HL-60/S4 treated with retinoic acid at 250 ng/mL for 4 days and 3 days (cell line): Measurements from ENCODE around the gene DOP1A.

Source experiments
- in situ Hi-C: fragments of 300-500 bp; cut with MboI; formaldehyde crosslinking; loops from 2 replicates; pipeline ENCODE4 v1.7.0; 2022; ENCODE audit warnings: low sequenced_read_pairs

The DOP1A gene

GRCh38 chr6:83071023-83071422 lies 3.6 kb downstream of the DOP1A start:
- in situ Hi-C loops = no loop called here

DNA sequence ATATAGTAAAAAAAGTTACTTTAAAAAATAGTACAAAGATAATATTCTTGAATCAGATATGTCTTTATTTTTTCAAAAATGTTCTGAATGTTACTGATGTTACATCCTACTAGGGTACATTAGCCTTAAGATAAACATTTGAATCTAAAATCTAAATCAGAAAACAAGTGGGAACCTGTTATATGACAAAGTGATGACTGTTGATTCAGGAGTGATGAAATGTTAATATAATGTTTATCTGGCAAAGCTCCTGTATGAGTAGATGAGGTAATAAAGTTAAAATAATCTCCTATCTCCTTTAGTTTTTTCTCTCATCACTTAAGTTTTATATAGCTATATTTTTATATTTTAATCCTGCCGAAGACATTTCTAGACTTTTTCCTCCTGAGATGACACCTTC lies 4.2 kb downstream of the DOP1A start:
- in situ Hi-C loops = no loop called here

DNA sequence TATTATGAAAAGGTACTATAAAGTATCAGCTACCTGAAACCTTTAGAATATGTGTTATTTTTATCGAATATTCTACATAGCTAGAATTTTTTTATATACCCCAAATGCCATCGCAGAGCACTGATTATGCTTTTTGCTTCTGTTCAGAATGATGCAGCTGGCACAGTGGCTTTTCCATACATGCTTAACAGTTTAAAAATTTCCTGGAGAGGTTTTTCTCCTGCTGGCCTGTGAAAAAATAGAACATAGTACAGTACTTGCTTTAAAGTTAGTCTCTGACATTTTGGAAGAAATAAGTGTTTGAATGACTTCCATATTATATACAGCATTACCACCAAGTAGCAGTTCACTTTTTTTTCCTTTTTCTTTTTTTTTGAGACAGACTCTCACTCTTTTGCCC lies 5.3 kb downstream of the DOP1A start:
- in situ Hi-C loops = no loop called here

DNA sequence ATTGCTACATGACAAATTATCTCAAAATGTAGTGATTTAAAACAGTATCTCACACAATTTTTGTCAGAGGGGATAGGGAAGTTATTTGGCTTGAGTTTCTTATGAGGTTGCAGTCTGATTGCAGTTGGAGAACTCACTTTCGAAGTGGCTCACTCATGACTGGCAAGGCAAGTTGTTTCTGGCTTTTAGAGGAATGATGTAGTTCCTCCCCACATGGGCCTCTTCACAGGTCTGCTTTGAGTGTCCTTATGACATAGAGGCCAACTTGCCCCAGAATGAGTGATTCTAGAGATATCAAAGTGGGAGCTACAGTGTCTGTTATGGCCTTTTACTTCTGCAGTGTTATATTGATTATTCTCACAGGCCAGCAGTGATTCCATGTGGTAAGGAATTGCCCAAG lies 6.1 kb downstream of the DOP1A start:
- in situ Hi-C loops = no loop called here

DNA sequence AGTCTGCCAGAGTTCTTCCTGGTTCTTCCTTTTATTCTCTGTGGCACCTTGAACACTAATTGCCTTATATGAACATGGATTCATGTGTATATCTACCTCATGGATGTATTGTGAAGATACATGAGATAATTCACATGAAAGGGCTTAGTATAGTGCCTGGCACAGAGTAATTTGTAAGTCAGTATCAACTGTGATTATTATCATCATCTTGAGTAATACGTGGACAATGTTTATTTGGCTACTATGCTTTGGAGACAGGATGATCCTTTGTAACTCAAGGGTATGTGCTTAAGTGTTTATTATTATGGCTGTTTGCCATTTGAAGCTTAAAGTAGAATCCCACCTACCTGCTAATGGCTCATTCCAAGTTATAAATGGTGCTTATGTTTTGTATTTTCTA lies 16.0 kb downstream of the DOP1A start:
- in situ Hi-C loops = no loop called here

- in situ Hi-C loops = no loop called here
Measured at GRCh38 chr6:83086751-83087150, 19.3 kb downstream of the DOP1A start.

- in situ Hi-C loops = no loop called here
Measured at GRCh38 chr6:83092756-83093399, 25.4 kb downstream of the DOP1A start.

GRCh38 chr6:83096791-83097190 lies 29.3 kb downstream of the DOP1A start:
- in situ Hi-C loops = no loop called here

GRCh38 chr6:83097204-83097603 lies 29.7 kb downstream of the DOP1A start:
- in situ Hi-C loops = no loop called here

GRCh38 chr6:83097675-83098074 lies 30.2 kb downstream of the DOP1A start:
- in situ Hi-C loops = no loop called here

GRCh38 chr6:83098589-83098988 lies 31.1 kb downstream of the DOP1A start:
- in situ Hi-C loops = no loop called here

GRCh38 chr6:83108378-83108777 lies 40.9 kb downstream of the DOP1A start:
- in situ Hi-C loops = no loop called here

- in situ Hi-C loops = no loop called here
Measured at GRCh38 chr6:83113258-83113657, 45.8 kb downstream of the DOP1A start.

- in situ Hi-C loops = no loop called here
Measured at GRCh38 chr6:83114164-83114563, 46.7 kb downstream of the DOP1A start.

- in situ Hi-C loops = no loop called here
Measured at GRCh38 chr6:83117802-83118201, 50.3 kb downstream of the DOP1A start.

DNA sequence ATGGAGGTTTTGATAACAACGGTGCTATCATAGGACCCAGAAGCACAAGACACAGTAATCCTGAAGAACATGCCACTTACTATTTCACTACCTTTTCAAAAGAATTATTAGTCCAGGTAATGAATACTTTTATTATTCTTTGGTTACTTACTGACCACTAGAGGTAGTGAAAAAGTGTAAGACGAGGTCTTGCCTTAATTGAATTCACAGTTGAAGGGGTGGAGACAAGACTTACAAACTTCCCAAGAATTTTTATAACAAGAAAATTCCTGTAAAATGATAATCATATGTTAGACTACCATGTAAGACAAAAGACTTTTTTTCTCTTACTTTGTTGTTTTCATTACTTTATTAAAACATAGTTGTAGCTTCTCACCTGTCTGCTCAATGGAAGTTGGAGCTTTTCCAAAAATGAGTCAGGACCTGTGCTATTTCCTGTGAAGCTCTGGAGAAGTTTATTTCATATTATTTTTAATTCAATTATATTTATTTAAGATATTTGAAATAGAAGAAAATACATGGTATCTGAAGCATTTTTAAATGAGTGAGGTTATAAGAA lies 52.4 kb downstream of the DOP1A start:
- in situ Hi-C loops = no loop called here

DNA sequence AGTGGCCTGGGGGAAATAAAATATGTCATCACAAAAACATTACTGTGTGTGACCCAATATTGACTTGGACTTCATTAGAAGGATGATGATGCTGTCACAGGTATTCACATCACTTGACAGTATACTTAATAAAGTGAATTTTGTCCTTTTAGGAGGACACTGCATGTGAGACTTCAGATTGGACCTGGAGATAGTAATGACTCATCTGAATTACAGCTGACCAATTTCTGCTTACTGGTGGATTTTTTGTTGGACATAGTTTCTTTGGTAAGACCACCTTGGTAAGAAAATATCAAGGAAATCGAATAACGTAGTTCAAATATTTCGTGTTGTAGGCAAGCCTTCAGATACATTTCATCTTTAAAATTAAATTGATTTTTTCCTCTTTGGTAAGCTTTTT lies 57.1 kb downstream of the DOP1A start:
- in situ Hi-C loops = no loop called here

GRCh38 chr6:83125425-83125824 lies 58.0 kb downstream of the DOP1A start:
- in situ Hi-C loops = no loop called here

DNA sequence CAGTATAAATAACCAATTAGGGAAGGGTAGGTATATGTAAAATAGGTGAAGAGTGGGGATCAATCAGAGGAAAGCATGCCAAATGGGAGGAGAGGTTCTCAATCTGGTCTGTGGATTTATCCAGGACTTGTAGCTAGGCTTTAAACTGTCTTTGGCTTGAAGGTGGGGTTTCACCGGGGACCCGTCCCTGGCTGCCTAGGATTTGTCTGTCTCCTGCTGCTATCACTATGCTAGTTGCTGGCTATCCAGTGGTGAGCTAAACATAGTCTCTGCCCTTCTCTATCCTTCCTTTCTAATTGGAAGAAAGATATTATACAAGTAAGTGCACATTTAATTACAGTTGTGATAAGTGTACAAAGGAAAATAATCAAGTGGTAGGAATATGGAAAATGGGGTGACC lies 58.8 kb downstream of the DOP1A start:
- in situ Hi-C loops = no loop called here

GRCh38 chr6:83126807-83127206 lies 59.3 kb downstream of the DOP1A start:
- in situ Hi-C loops = no loop called here

- in situ Hi-C loops = no loop called here
Measured at GRCh38 chr6:83127258-83127657, 59.8 kb downstream of the DOP1A start.

DNA sequence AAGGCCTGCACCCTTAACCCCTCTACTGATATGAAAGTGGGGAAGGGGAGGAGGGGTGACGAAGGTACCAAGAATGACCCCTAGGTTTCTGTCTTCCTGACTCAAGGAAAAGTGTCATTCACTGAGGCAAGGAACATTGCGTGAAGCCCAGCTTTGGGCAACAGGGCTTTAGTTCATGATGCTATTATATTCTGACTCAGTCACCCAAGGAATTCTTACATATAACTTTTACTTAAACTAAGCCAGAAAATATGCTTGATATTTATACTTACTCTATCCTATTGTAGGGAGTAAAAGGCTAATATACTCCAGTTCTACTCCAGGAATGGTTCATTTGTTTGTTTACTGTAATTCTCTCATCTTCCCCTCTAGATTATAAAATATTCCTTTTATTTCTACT lies 60.5 kb downstream of the DOP1A start:
- in situ Hi-C loops = no loop called here

DNA sequence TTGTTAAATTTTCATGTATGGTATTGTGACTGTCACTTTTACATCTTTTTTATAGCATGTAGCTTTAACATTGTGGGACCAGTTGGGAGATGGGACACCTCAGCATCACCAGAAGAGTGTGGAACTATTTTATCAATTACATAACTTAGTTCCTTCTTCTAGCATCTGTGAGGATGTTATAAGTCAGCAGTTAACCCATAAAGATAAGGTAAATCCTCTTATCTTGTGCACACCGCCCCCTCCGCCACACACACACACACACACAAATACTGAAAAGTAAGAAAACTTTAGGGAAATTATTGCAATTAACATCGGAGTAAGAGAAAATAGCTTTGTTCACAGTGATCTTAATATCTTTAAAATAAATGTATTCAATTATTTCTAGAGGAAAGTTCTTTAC lies 64.7 kb downstream of the DOP1A start:
- in situ Hi-C loops = no loop called here
